Measurements from ENCODE around the gene STAG1. TPM values are rescaled to one million over a fixed set of nuclear protein-coding genes. Genes with fewer than 3 reads are reported as not detected.
"Not testable (repeated sequence)": the region's sequence is repeated elsewhere in the genome, so short reads cannot be mapped to it uniquely, and the experiment has no call there.

The STAG1 gene
- 10 to 100 TPM; 26.8 to 56.4 TPM for total RNA-seq

GRCh38 chr3:136752172-136752421, at the start of gene STAG1:
TSS of gene STAG1 (minus strand) at chr3:136752378. CDS start at chr3:136630898, 121,480 bp downstream.
- Histone ChIP-seq H3K4me3 (peak within 1 kb of the TSS; percentile 94), H3K36me3 (no peaks in the 10 kb centered on the region), H3K27me3 (replicated peaks; ENCODE audit: insufficient read depth) (no peaks in the 10 kb centered on the region), H3K9me3 (no peaks in the 10 kb centered on the region), H3K27ac (peak within 1 kb of the TSS; percentile 94 to 96), H3K4me1 (ENCODE audit: control insufficient read depth in 1 of 2, low read depth in 2 of 2) (peaks cover 25 to 49% of the 10 kb centered on the region in 2 donors)
- TF ChIP-seq, protein P1, sequence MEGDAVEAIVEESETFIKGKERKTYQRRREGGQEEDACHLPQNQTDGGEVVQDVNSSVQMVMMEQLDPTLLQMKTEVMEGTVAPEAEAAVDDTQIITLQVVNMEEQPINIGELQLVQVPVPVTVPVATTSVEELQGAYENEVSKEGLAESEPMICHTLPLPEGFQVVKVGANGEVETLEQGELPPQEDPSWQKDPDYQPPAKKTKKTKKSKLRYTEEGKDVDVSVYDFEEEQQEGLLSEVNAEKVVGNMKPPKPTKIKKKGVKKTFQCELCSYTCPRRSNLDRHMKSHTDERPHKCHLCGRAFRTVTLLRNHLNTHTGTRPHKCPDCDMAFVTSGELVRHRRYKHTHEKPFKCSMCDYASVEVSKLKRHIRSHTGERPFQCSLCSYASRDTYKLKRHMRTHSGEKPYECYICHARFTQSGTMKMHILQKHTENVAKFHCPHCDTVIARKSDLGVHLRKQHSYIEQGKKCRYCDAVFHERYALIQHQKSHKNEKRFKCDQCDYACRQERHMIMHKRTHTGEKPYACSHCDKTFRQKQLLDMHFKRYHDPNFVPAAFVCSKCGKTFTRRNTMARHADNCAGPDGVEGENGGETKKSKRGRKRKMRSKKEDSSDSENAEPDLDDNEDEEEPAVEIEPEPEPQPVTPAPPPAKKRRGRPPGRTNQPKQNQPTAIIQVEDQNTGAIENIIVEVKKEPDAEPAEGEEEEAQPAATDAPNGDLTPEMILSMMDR (IDR thresholded peaks at IDR 0.05) = peak; percentile 96
- ATAC-seq (ENCODE audit: insufficient number of reproducible peaks, low FRiP score, low read depth) (no peak), DNase-seq (ENCODE audit: low spot score) (peak; percentile 96)

DNA sequence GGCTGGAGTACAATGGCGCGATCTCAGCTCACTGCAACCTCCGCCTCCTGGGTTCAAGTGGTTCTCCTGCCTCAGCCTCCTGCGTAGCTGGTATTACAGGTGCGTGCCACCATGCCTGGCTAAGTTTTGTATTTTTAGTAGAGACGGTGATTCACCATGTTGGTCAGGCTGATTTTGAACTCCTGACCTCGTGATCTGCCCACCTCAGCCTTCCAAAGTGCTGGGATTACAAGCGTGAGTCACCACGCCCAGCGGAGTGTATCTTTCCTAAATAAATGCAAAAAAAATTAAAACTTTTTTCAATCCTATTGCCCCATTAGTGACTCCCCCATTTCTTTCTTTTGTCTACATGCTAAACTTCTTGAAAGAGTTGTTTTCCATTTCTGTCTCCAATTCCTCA, 49.0 kb upstream of the STAG1 start:
- H3K36me3 ChIP-seq; H3K27ac ChIP-seq; ATAC-seq (ENCODE audit: insufficient number of reproducible peaks, low FRiP score, low read depth); H3K9me3 ChIP-seq; DNase-seq (ENCODE audit: low spot score); H3K4me3 ChIP-seq; H3K27me3 ChIP-seq (replicated peaks; ENCODE audit: insufficient read depth): not testable (repeated sequence)
- H3K4me1 ChIP-seq (ENCODE audit: control insufficient read depth in 1 of 2, low read depth in 2 of 2) = peaks cover 4 to 20% of the 10 kb centered on the region in 2 donors

DNA sequence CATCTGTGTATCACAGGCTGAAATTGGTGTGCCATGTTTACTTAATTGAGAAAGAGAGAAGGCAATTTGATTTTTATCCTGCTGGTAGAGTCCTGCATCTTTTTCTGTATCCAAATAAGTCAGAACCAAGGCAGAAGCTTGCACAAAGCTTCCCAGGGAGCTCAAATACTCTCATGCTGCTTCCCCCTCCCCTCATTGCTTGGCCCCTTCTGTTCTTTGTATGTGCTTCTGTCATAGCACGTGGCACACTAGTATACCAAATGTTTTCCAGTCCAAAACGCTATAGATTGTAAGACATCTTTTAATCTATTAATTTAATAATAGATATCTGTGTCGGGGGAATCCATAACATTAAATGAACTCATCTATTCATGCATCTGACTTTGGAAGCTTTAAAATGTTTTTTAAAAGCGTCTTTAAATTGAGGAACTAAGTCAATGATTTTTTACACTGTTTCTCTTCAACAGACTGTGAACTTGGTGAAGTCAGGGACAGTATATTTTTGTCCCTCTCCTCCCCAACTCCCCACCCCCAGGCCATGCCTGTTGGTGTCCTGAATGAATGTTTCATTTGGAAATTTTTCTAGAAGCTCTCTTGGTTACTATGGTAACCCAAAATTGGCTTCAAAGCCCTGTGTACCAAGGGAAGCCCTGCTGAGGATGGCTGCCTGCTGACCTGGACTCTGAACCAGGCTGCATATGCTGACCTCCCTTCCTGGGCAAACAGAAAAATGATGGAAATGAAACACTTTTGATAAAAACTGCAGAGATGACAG, 40.6 kb upstream of the STAG1 start:
- DNase-seq (ENCODE audit: low spot score) (no peak), ATAC-seq (ENCODE audit: insufficient number of reproducible peaks, low FRiP score, low read depth) (no peak)
- Histone ChIP-seq H3K4me1 (ENCODE audit: control insufficient read depth in 1 of 2, low read depth in 2 of 2) (peaks cover 0 to 5% of the 10 kb centered on the region in 2 donors), H3K36me3 (no peaks in the 10 kb centered on the region), H3K4me3 (no peak overlapping the region), H3K9me3 (no peaks in the 10 kb centered on the region), H3K27me3 (replicated peaks; ENCODE audit: insufficient read depth) (no peaks in the 10 kb centered on the region), H3K27ac (no peak overlapping the region)
- TF ChIP-seq, protein P1 (IDR thresholded peaks at IDR 0.05) = no peak

DNA sequence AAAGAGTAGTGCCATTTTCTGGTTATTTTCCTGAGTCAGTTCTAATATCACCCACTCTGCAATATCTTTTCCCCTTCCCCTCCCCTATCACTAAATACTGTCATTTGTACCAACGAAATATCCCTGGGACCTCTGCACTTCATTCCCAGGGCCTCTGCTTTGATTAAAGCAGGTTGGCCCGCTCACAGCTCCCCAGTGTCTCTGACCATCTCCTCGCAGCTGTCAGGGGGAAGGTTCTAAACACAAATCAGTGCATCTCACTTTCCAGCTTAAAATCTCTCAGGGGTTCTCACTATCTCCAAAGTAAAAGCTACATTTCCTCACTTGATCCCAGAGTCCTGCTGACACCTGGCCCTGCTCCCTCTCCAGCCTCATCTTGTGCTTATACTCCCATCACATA, 38.6 kb upstream of the STAG1 start:
- TF ChIP-seq, protein P1 (IDR thresholded peaks at IDR 0.05) = no peak
- Histone ChIP-seq H3K27ac (no peak overlapping the region), H3K9me3 (no peaks in the 10 kb centered on the region), H3K4me1 (ENCODE audit: control insufficient read depth in 1 of 2, low read depth in 2 of 2) (peaks cover 15 to 20% of the 10 kb centered on the region in 2 donors), H3K36me3 (no peaks in the 10 kb centered on the region), H3K4me3 (no peak overlapping the region), H3K27me3 (replicated peaks; ENCODE audit: insufficient read depth) (no peaks in the 10 kb centered on the region)
- no peak for ATAC-seq (ENCODE audit: insufficient number of reproducible peaks, low FRiP score, low read depth)
- no peak for DNase-seq (ENCODE audit: low spot score)

DNA sequence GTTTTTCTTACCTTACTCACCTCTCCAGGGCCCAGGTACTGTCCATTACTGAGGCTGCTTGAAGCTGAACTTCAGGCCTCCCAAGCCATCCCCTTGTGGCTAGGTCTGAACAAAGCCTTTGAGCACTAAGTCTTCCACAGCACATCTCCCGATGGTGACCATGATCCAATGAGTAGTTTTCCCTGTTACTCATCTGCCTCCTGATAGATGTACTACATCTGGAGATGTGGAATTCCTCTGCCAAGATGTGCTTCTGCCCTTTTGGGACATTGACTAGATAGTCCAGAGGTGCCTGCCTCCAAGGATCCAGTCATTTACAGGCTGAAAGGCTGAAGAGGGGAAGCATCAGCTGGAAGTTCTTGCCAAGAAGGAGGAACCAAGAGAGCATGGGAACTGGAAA, 37.8 kb upstream of the STAG1 start:
- no peak for ATAC-seq (ENCODE audit: insufficient number of reproducible peaks, low FRiP score, low read depth)
- H3K27me3 ChIP-seq (replicated peaks; ENCODE audit: insufficient read depth) = no peaks in the 10 kb centered on the region
- no peak for DNase-seq (ENCODE audit: low spot score)
- no peak overlapping the region for H3K27ac ChIP-seq
- H3K4me3 ChIP-seq = no peak overlapping the region
- TF ChIP-seq, protein P1 (IDR thresholded peaks at IDR 0.05) = no peak
- H3K4me1 ChIP-seq (ENCODE audit: control insufficient read depth in 1 of 2, low read depth in 2 of 2) = peaks cover 17 to 24% of the 10 kb centered on the region in 2 donors
- H3K9me3 ChIP-seq = no peaks in the 10 kb centered on the region
- H3K36me3 ChIP-seq = no peaks in the 10 kb centered on the region

GRCh38 chr3:136788154-136788553, 36.0 kb upstream of the STAG1 start:
- DNase-seq (ENCODE audit: low spot score) = no peak
- Histone ChIP-seq H3K27ac (peak overlapping the region; percentile 11 to 42), H3K36me3 (no peaks in the 10 kb centered on the region), H3K4me1 (ENCODE audit: control insufficient read depth in 1 of 2, low read depth in 2 of 2) (peaks cover 17 to 33% of the 10 kb centered on the region in 2 donors), H3K27me3 (replicated peaks; ENCODE audit: insufficient read depth) (no peaks in the 10 kb centered on the region), H3K9me3 (no peaks in the 10 kb centered on the region), H3K4me3 (no peak overlapping the region)
- ATAC-seq (ENCODE audit: insufficient number of reproducible peaks, low FRiP score, low read depth) = no peak
- TF ChIP-seq, protein P1 (IDR thresholded peaks at IDR 0.05) = no peak
